NT2/D1 (cell line): ENCODE results near the gene NRTN.

Source experiments
- SUZ12 ChIP-seq: IDR thresholded peaks from 2 replicates; pipeline ENCODE4 v1.6.1; 2011; ENCODE audit not compliant: insufficient read length, insufficient read depth; ENCODE audit errors: extremely low read depth
- YY1 ChIP-seq: IDR thresholded peaks from 2 replicates; pipeline ENCODE4 v1.6.1; 2011; ENCODE audit not compliant: insufficient read length, insufficient read depth
- ZNF274 ChIP-seq: IDR thresholded peaks from 2 replicates; pipeline ENCODE4 v1.6.1; 2011; ENCODE audit warnings: mild to moderate bottlenecking, low read depth, low read length

- TF ChIP-seq YY1 (no peak), ZNF274 (no peak), SUZ12 (no peak)
Observed at GRCh38 chr19:5809469-5809868, 4.6 kb downstream of the NRTN start.
